K562 (cell line): ENCODE data around the gene KTN1. TPM values are rescaled to one million over a fixed set of nuclear protein-coding genes. Genes with fewer than 3 reads are reported as not detected.

Experiments used
- ATAC-seq: fragments of 200-7000 bp; cut with Tn5 transposase; 3 replicates; pipeline ENCODE4 v1.9.1; 2020; ENCODE audit warnings: moderate library complexity
- BruUV-seq: library from RNA; stranded (reverse); fragments of 400-500 nt; replicated peaks from 2 replicates; lab custom pipeline; 2021; lab: Mats Ljungman, UMichigan
- CTCF ChIA-PET: fragments of 300-600 bp; formaldehyde crosslinking; extraction: SDS; loops from one replicate; lab custom pipeline; 2021; ENCODE audit warnings: low intra/inter-chr PET ratio; lab: Yijun Ruan, JAX
- POLR2A ChIA-PET: fragments of 300-600, 350-650 bp; sonication (Branson Sonifier 250); formaldehyde crosslinking; extraction: SDS; loops from one replicate; lab custom pipeline; 2021; ENCODE audit warnings: antibody characterized with exemption, inconsistent platforms; lab: Yijun Ruan, JAX
- DNase-seq, 4 experiments: peaks; one replicate each; pipeline versions ENCODE4 v3.0.0 to v3.0.0-alpha.2; 2011 to 2018; ENCODE audit warnings: low spot score in 3 of 4, mixed read lengths in 3 of 4; ENCODE audit errors: extremely low read depth in 1 of 4
- FAIRE-seq: peaks from 2 replicates; lab custom pipeline; 2011; peaks lifted over from hg19 to GRCh38; lab: Jason Lieb, UNC
- H2AFZ ChIP-seq: 2 replicates; pipeline ENCODE4 v1.6.0; 2011; ENCODE audit warnings: low read depth, low read length, control low read depth, inconsistent platforms
- H3K27ac ChIP-seq: fragments of 200-600 bp; 3 replicates; pipeline ENCODE4 v1.8.0; 2011; ENCODE audit warnings: low read depth, mild to moderate bottlenecking, control low read depth, inconsistent platforms, low read length, moderate library complexity, mixed read lengths; ENCODE audit errors: extremely low read depth
- H3K27me3 ChIP-seq, 2 experiments: fragments of 300-600 bp in 1 of 2; 2 replicates in 1 of 2; 3 replicates in 1 of 2; pipeline versions ENCODE4 v1.6.0 to v1.8.0; 2011; ENCODE audit warnings: inconsistent platforms in 2 of 2, low read length in 2 of 2, mild to moderate bottlenecking in 1 of 2, mixed read lengths in 1 of 2, moderate library complexity in 1 of 2; ENCODE audit not compliant: control insufficient read depth in 2 of 2, insufficient read depth in 2 of 2
- H3K36me3 ChIP-seq: fragments of 300-600 bp; 3 replicates; pipeline ENCODE4 v1.8.0; 2011; ENCODE audit warnings: mild to moderate bottlenecking, low read length, inconsistent platforms; ENCODE audit not compliant: control insufficient read depth, insufficient read depth
- H3K4me1 ChIP-seq, 2 experiments: fragments of 200-600 bp in 1 of 2; replicated peaks in 1 of 2; 2 replicates in 1 of 2; 3 replicates in 1 of 2; pipeline versions ENCODE4 v1.5.1 to v1.8.0; 2011; ENCODE audit warnings: inconsistent platforms in 2 of 2, low read length in 2 of 2, mild to moderate bottlenecking in 1 of 2, mixed read lengths in 1 of 2, moderate library complexity in 1 of 2; ENCODE audit not compliant: control insufficient read depth in 2 of 2, insufficient read depth in 2 of 2
- H3K4me2 ChIP-seq: 2 replicates; pipeline ENCODE4 v1.6.1; 2011; ENCODE audit warnings: low read length, control low read depth, inconsistent platforms, mixed read lengths; ENCODE audit not compliant: insufficient read depth
- H3K4me3 ChIP-seq: fragments of 200-600 bp; sonication (generic), shearing (Covaris generic); 2 replicates; pipeline ENCODE4 v1.5.1; 2016; ENCODE audit warnings: control low read depth, inconsistent platforms
- H3K79me2 ChIP-seq: fragments of 200-600 bp; 3 replicates; pipeline ENCODE4 v1.8.0; 2011; ENCODE audit warnings: low read length, inconsistent platforms; ENCODE audit not compliant: control insufficient read depth, insufficient read depth
- H3K9ac ChIP-seq, 2 experiments: 2 replicates each; pipeline versions ENCODE4 v1.6.0 to v1.6.1; 2011; ENCODE audit warnings: low read depth in 2 of 2, low read length in 2 of 2, control low read depth in 1 of 2, inconsistent platforms in 1 of 2, mild to moderate bottlenecking in 1 of 2, mixed read lengths in 1 of 2; ENCODE audit not compliant: insufficient read depth in 1 of 2
- H3K9me1 ChIP-seq: one replicate; pipeline ENCODE4 v1.6.0; 2011; ENCODE audit warnings: inconsistent platforms, mild to moderate bottlenecking, low read length, moderate library complexity; ENCODE audit not compliant: control insufficient read depth, insufficient read depth
- H3K9me3 ChIP-seq: replicated peaks from 2 replicates; pipeline ENCODE4 v1.5.1; 2011; ENCODE audit warnings: low read depth, low read length, inconsistent platforms; ENCODE audit not compliant: control insufficient read depth, insufficient read depth
- H4K20me1 ChIP-seq: replicated peaks from 2 replicates; pipeline ENCODE4 v1.6.1; 2011; ENCODE audit warnings: low read length, inconsistent platforms, mixed read lengths; ENCODE audit not compliant: control insufficient read depth, insufficient read depth
- CBX3 ChIP-seq, 2 experiments: IDR thresholded peaks; 1 replicate in 1 of 2; 2 replicates in 1 of 2; pipeline ENCODE4 v1.6.1; 2012; ENCODE audit warnings: inconsistent platforms in 2 of 2, low read length in 2 of 2, borderline replicate concordance in 1 of 2, control low read depth in 1 of 2
- CTCF ChIP-seq, 3 experiments: IDR thresholded peaks in 2 of 3; conservative IDR thresholded peaks in 1 of 3; 2 replicates each; pipeline ENCODE4 v1.5.1; 2011 to 2012; ENCODE audit warnings: low read length in 3 of 3, mild to moderate bottlenecking in 3 of 3, control low read depth in 2 of 3, improper control_type of control experiment in 1 of 3, inconsistent platforms in 1 of 3, low read depth in 1 of 3, mixed read lengths in 1 of 3, moderate library complexity in 1 of 3; ENCODE audit not compliant: insufficient read depth in 2 of 3
- EZH2 ChIP-seq: IDR thresholded peaks from 2 replicates; pipeline ENCODE4 v1.6.1; 2012; ENCODE audit warnings: low read depth, mild to moderate bottlenecking, inconsistent platforms, low read length, borderline replicate concordance
- FOXM1 ChIP-seq, 2 experiments: fragments of 450-650 bp in 1 of 2; sonication (generic) in 1 of 2; formaldehyde crosslinking in 1 of 2; IDR thresholded peaks; 2 replicates each; pipeline versions ENCODE4 v1.6.1 to v1.9.0; 2017 to 2022; ENCODE audit warnings: low read depth in 2 of 2, mild to moderate bottlenecking in 2 of 2, missing genetic modification reagents in 1 of 2, moderate library complexity in 1 of 2
- SAFB2 ChIP-seq: fragments of 200-400 bp; formaldehyde crosslinking; IDR thresholded peaks from 2 replicates; pipeline ENCODE4 v1.6.1; 2018; ENCODE audit warnings: borderline replicate concordance, low read length, low read depth, moderate library complexity; ENCODE audit not compliant: severe bottlenecking
- SMARCE1 ChIP-seq: fragments of 450-650 bp; IDR thresholded peaks from 2 replicates; pipeline ENCODE4 v1.7.1; 2016; ENCODE audit warnings: mild to moderate bottlenecking
- TBP ChIP-seq: optimal IDR thresholded peaks from 2 replicates; pipeline ENCODE3; 2011; ENCODE audit warnings: low read depth, low read length, improper control_type of control experiment
- TGIF2 ChIP-seq: sonication (generic); formaldehyde crosslinking; IDR thresholded peaks from 2 replicates; pipeline ENCODE4 v1.8.1; 2022; ENCODE audit warnings: mild to moderate bottlenecking, missing genetic modification reagents, moderate library complexity
- TRIM24 ChIP-seq, 2 experiments: fragments of 450-650 bp; IDR thresholded peaks; 2 replicates each; pipeline ENCODE4 v1.6.1; 2016
- ZHX1 ChIP-seq: fragments of 150-350 bp; conservative IDR thresholded peaks from 2 replicates; pipeline ENCODE4 v1.6.1; 2014; ENCODE audit warnings: low read length
- ZNF143 ChIP-seq: sonication (generic); formaldehyde crosslinking; IDR thresholded peaks from 2 replicates; pipeline ENCODE4 v1.9.0; 2022; ENCODE audit warnings: mild to moderate bottlenecking, missing genetic modification reagents
- ZNF77 ChIP-seq: fragments of 250-450 bp; sonication (Bioruptor Pico); IDR thresholded peaks from 2 replicates; pipeline ENCODE4 v1.5.0; 2020
- WGBS: fragments of 100-300 bp; shearing (Covaris generic); methylation state at CpG from one replicate; pipeline ENCODE4 v1.1.6; 2016; ENCODE audit warnings: low coverage, mixed read lengths; ENCODE audit not compliant: insufficient coverage; ENCODE audit errors: missing lambda C conversion rate; 5-methylcytosine and 5-hydroxymethylcytosine counted together
- in situ Hi-C: fragments of 300-500 bp; cut with MboI; formaldehyde crosslinking; loops from 4 replicates; pipeline ENCODE4 v1.15.0; 2018; ENCODE audit warnings: inconsistent platforms, mixed read lengths
- intact Hi-C: fragments of 100-400 bp; cut with micrococcal nuclease; formaldehyde crosslinking; loops from 2 replicates; pipeline ENCODE4 v1.14.2; 2022
- polyA plus RNA-seq, 8 experiments: library from polyadenylated mRNA; depleted of rRNA in 4 of 8; stranded (reverse) in 5 of 8; unstranded in 3 of 8; fragments of >200 nt; fragmentation: Nextera tagmentation in 2 of 8; fragmentation: Illumina TruSeq in 1 of 8; extraction: Ambion mirVana in 2 of 8; extraction: Trizol in 1 of 8; gene quantifications; 2 replicates each; pipeline versions ENCODE4 v1.2.1 to v1.2.3, GENCODE V29; 2011 to 2014; ENCODE audit warnings: inconsistent platforms in 1 of 8, missing spikeins in 1 of 8
- total RNA-seq, 7 experiments: library from RNA; depleted of rRNA in 6 of 7; stranded (reverse); fragments of >200 nt in 6 of 7; fragmentation: Illumina TruSeq in 2 of 7; extraction: Trizol in 2 of 7; gene quantifications; 2 replicates each; pipeline versions ENCODE4 v1.2.1 to v1.2.3, GENCODE V29; 2011 to 2021; ENCODE audit warnings: low replicate concordance in 1 of 7

KTN1 gene
- total and polyA plus RNA-seq, 9 of the 15 experiments (the other 6 are each of a cell fraction or from before 2014, with no cell fraction given) = 34.8 to 120 (median 63.6) TPM

GRCh38 chr14:55641954-55642353, 61.9 kb downstream of the KTN1 start:
- no peaks in the 10 kb centered on the region for H4K20me1 ChIP-seq
- in situ Hi-C loops = no loop called here
- H3K27me3 ChIP-seq = no peaks in the 10 kb centered on the region
- H3K27ac ChIP-seq = no peak overlapping the region
- H3K36me3 ChIP-seq = peaks cover 49% of the 10 kb centered on the region; the same call in 2 of the 3 replicates
- ATAC-seq (no peak), DNase-seq (no peak), FAIRE-seq (no peak)
- intact Hi-C loops = no loop called here
- H2AFZ ChIP-seq = no peak overlapping the region
- H3K9ac ChIP-seq = no peak overlapping the region
- no peak overlapping the region for H3K4me2 ChIP-seq
- TF ChIP-seq CBX3 (IDR thresholded peaks at IDR 0.05; ENCODE audit: borderline replicate concordance in 1 of 2, low read length in 2 of 2) (no peak), SAFB2 (no peak), ZNF143 (no peak)
- no TSS peak for BruUV-seq
- no peaks in the 10 kb centered on the region for H3K4me1 ChIP-seq
- H3K4me3 ChIP-seq = no peak overlapping the region
- no peaks in the 10 kb centered on the region for H3K9me1 ChIP-seq
- no peaks in the 10 kb centered on the region for H3K79me2 ChIP-seq
- ChIA-PET CTCF (no interaction called here), POLR2A (no interaction called here)
- H3K9me3 ChIP-seq = no peaks in the 10 kb centered on the region

- intact Hi-C loops = no loop called here
- Histone ChIP-seq H3K9me1 (no peaks in the 10 kb centered on the region), H3K9ac (no peak overlapping the region), H3K4me3 (no peak overlapping the region), H3K27me3 (no peaks in the 10 kb centered on the region), H4K20me1 (no peaks in the 10 kb centered on the region), H3K79me2 (no peaks in the 10 kb centered on the region), H3K27ac (no peak overlapping the region), H3K9me3 (no peaks in the 10 kb centered on the region), H2AFZ (no peak overlapping the region), H3K4me1 (no peaks in the 10 kb centered on the region), H3K36me3 (peaks cover 40% of the 10 kb centered on the region), H3K4me2 (no peak overlapping the region)
- FAIRE-seq (no peak), DNase-seq (no peak), ATAC-seq (no peak)
- ChIA-PET CTCF (no interaction called here), POLR2A (no interaction called here)
- WGBS = 50% methylated on average over 1 of the region's 1 CpG
- in situ Hi-C loops = no loop called here
- no TSS peak for BruUV-seq
- TF ChIP-seq TBP (no peak), TRIM24 (IDR thresholded peaks at IDR 0.05) (no peak), TGIF2 (CRISPR knock-in tag) (no peak), SMARCE1 (no peak), CTCF (IDR thresholded peaks at IDR 0.05 in 2 of 3, conservative IDR thresholded peaks at IDR 0.05 in 1 of 3; ENCODE audit: insufficient read depth in 2 of 3, low read depth in 1 of 3, low read length in 3 of 3) (no peak), FOXM1 (IDR thresholded peaks at IDR 0.05; ENCODE audit: low read depth) (no peak), FOXM1 (CRISPR knock-in tag; IDR thresholded peaks at IDR 0.05; ENCODE audit: low read depth) (no peak), ZHX1 (no peak), EZH2 (no peak), ZNF77 (CRISPR knock-in tag) (no peak)
These were observed 65.1 kb downstream of the KTN1 start for GRCh38 chr14:55645145-55645544.
